Activated B cell treated with CpG ODN at 0.5 μM for 24 hours (primary cell): Measurements from ENCODE around the gene GALNTL6. TPM values are rescaled to one million over a fixed set of nuclear protein-coding genes. Genes with fewer than 3 reads are reported as not detected.

Experiments
- ATAC-seq: fragments of 200-7000 bp; cut with Tn5 transposase; one replicate; pipeline ENCODE4 v1.10.0; 2021; ENCODE audit warnings: low read depth, mild to moderate bottlenecking, moderate library complexity
- CTCF ChIA-PET: fragments of 350-600 bp; sonication (Branson Sonifier 250); formaldehyde crosslinking; loops from one replicate; lab custom pipeline; 2021; ENCODE audit warnings: antibody characterized with exemption; lab: Charles Lee
- POLR2A ChIA-PET: fragments of 350-600 bp; sonication (Branson Sonifier 250); formaldehyde crosslinking; loops from one replicate; lab custom pipeline; 2021; ENCODE audit warnings: antibody characterized with exemption; lab: Charles Lee
- DNase-seq: peaks from one replicate; pipeline ENCODE4 v3.0.0; 2022
- H3K27ac Mint-ChIP-seq: one replicate; pipeline ENCODE4 v1.8.0; 2020; ENCODE audit warnings: mixed read lengths
- H3K27me3 Mint-ChIP-seq: one replicate; pipeline ENCODE4 v1.8.0; 2021; ENCODE audit warnings: mixed read lengths
- H3K36me3 Mint-ChIP-seq: one replicate; pipeline ENCODE4 v1.8.0; 2021; ENCODE audit warnings: low read depth, mixed read lengths
- H3K4me1 Mint-ChIP-seq: one replicate; pipeline ENCODE4 v1.8.0; 2021; ENCODE audit warnings: mixed read lengths
- H3K4me3 Mint-ChIP-seq: one replicate; pipeline ENCODE4 v1.8.0; 2020; ENCODE audit warnings: mild to moderate bottlenecking, mixed read lengths
- H3K9me3 Mint-ChIP-seq: one replicate; pipeline ENCODE4 v1.8.0; 2020; ENCODE audit warnings: mixed read lengths
- CTCF ChIP-seq: fragments of 200-600 bp; IDR thresholded peaks from one replicate; pipeline ENCODE4 v1.8.0; 2022; ENCODE audit warnings: antibody characterized with exemption, mild to moderate bottlenecking
- intact Hi-C: fragments of 100-400 bp; cut with micrococcal nuclease; formaldehyde crosslinking; loops from one replicate; pipeline ENCODE4 v1.15.1; 2024
- total RNA-seq: library from RNA; stranded (reverse); gene quantifications from 2 replicates; pipeline ENCODE4 v1.2.3, GENCODE V29; 2022

Gene GALNTL6
- total RNA-seq, 1 donor from 2014 or later: 0.20 TPM

- Mint-ChIP-seq H3K36me3 (no peaks in the 10 kb centered on the region), H3K4me3 (no peak overlapping the region), H3K27me3 (no peaks in the 10 kb centered on the region), H3K9me3 (no peaks in the 10 kb centered on the region), H3K27ac (no peak overlapping the region), H3K4me1 (no peaks in the 10 kb centered on the region)
- CTCF ChIA-PET: no interaction called here
- no peak for TF ChIP-seq CTCF
- intact Hi-C loops: no loop called here
- ATAC-seq (no peak), DNase-seq (no peak)
- POLR2A ChIA-PET: no interaction called here
Observed at GRCh38 chr4:172777729-172778431, 964.7 kb downstream of the GALNTL6 start.

- Mint-ChIP-seq H3K9me3 (no peaks in the 10 kb centered on the region), H3K27ac (no peak overlapping the region), H3K4me1 (no peaks in the 10 kb centered on the region), H3K36me3 (no peaks in the 10 kb centered on the region), H3K4me3 (no peak overlapping the region), H3K27me3 (no peaks in the 10 kb centered on the region)
- intact Hi-C loops: no loop called here
- ChIA-PET POLR2A (no interaction called here), CTCF (no interaction called here)
- ATAC-seq: no peak
- DNase-seq: no peak
- TF ChIP-seq CTCF: no peak
Observed at GRCh38 chr4:172778583-172778982, 965.4 kb downstream of the GALNTL6 start.

- intact Hi-C loops: no loop called here
- ChIA-PET POLR2A (no interaction called here), CTCF (no interaction called here)
- no peak overlapping the region for H3K27ac Mint-ChIP-seq
- no peaks in the 10 kb centered on the region for H3K27me3 Mint-ChIP-seq
- H3K4me3 Mint-ChIP-seq: no peak overlapping the region
- no peaks in the 10 kb centered on the region for H3K4me1 Mint-ChIP-seq
- DNase-seq: no peak
- TF ChIP-seq CTCF: no peak
- H3K36me3 Mint-ChIP-seq: no peaks in the 10 kb centered on the region
- H3K9me3 Mint-ChIP-seq: no peaks in the 10 kb centered on the region
- no peak for ATAC-seq
Observed at GRCh38 chr4:172780566-172781081, 967.4 kb downstream of the GALNTL6 start.

- CTCF ChIA-PET: no interaction called here
- no peaks in the 10 kb centered on the region for H3K9me3 Mint-ChIP-seq
- intact Hi-C loops: no loop called here
- H3K4me3 Mint-ChIP-seq: no peak overlapping the region
- DNase-seq (no peak), ATAC-seq (no peak)
- TF ChIP-seq CTCF: no peak
- H3K27ac Mint-ChIP-seq: no peak overlapping the region
- H3K27me3 Mint-ChIP-seq: no peaks in the 10 kb centered on the region
- H3K36me3 Mint-ChIP-seq: no peaks in the 10 kb centered on the region
- POLR2A ChIA-PET: no interaction called here
- H3K4me1 Mint-ChIP-seq: no peaks in the 10 kb centered on the region
Observed at GRCh38 chr4:172785613-172786012, 972.4 kb downstream of the GALNTL6 start.

- H3K36me3 Mint-ChIP-seq: no peaks in the 10 kb centered on the region
- H3K4me1 Mint-ChIP-seq: no peaks in the 10 kb centered on the region
- ChIA-PET POLR2A (no interaction called here), CTCF (no interaction called here)
- no peaks in the 10 kb centered on the region for H3K9me3 Mint-ChIP-seq
- ATAC-seq (no peak), DNase-seq (no peak)
- intact Hi-C loops: no loop called here
- H3K27ac Mint-ChIP-seq: no peak overlapping the region
- TF ChIP-seq CTCF: no peak
- H3K4me3 Mint-ChIP-seq: no peak overlapping the region
- H3K27me3 Mint-ChIP-seq: no peaks in the 10 kb centered on the region
Observed at GRCh38 chr4:172786039-172786792, 973.0 kb downstream of the GALNTL6 start.
